ENCODE measurements around the gene MORC3.

MORC3 gene

DNA sequence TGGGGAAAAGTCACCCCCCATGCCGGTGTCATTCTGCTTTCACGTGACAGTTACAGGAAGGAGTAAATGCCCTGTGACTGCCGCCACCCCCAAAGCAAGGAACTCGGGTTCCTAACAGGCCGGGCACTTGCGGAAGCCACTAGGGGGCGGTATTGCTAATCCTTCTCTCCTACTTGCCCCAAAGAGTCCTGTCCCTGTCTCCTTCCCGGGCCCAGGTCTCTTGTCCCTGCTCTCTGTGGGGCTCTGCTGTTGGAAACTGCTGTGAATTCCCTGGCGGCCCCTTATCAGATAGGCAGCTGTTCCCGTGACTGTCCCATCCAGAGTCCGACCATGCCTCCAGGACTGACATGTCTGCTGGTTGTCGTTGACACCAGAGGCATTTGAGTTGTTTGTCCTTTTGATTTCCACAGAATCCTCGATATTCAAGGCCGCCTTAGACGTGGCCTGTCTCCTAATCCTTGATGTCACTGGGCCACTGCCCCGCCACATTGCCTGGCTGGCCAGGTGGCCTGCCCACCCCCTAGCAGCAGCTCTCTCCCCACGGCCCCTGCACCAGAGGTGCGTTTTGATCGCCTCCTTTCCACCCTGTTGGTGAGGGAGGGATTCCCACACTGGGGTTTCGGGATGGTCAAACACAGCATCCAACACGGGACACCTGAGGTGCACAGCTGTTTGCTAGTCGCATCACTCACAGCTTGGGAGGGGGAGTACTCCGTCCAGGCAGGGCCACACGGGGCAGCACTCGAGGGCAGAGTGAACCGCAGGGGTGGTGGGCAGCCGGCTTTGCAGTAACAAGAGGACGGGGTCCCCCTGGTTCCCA, 102.5 kb downstream of the MORC3 start:
- DNase-seq = peak in 3 of 56 donors; percentile 5 to 11 (median 8)

DNA sequence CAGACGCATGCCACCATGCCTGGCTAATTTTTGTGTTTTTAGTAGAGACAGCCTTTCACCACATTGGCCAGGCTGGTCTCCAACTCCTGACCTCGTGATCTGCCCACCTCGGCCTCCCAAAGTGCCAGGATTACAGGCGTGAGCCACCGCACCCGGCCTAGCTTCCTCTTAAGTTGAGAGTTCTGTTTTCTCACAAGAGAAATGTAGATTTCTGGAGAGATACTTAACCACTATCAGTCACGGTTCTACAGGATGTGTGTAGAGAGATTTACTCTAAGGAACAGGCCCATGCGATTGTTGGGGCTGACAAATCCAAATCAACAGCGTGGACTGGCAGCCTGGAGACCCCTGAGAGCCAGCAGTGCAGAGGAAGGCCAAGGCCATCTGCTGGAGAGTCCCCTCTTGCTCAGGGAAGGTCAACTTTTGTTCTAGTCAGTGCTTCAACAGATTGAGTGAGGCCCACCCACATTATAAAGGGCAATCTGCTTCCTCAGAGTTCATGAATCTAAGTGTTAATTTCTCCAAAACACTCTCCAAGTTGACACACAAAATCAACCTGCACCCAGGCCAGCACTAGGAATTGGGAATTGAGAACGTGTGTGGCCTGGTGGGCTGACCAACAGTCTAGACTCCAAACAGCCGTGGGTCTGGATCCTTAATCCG, 103.9 kb downstream of the MORC3 start:
- DNase-seq = no peak

DNA sequence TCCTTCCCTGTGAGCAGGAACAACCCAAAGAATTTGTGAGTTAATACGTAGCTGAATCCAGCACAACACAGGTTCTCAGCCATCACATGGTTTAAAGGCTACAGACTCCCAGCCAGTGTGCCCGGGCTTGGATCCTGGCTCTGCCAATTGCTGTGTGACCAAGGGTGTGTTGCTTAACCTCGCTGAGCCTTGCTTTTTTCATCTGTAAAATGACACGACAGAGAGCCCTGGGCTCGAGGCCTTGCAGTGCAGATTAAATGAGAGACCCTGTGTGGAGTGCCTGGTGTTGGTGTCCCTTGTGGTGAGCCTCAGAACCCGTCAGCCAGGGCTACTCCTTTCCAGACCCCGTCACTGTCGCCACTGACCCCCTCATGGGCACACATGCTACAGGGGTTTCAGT, 104.6 kb downstream of the MORC3 start:
- DNase-seq = no peak

DNA sequence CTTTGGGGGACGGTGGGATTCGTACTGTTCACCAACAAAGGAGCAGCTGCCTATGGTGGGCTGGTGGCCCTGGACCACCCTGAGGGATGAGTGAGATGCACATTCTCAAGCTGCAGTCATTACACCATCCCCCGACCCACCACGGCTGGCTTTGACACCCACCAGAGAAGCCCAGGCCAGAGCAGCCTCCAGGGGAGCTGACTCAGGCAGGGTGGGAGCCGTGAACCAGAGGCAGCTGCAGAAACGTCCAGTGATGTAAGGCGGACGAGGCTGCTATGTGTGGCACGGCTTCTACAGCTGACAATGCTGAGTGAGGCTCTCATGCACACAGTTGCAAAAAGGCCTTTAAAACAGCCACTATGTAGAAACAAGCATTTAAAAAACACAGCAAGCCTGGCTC, 105.3 kb downstream of the MORC3 start:
- no peak for DNase-seq
